NCI-H2029 treated with DMSO at 0.1 percent for 48 hours (cell line): ENCODE measurements around the gene INPP4B.

Source experiments
- DNase-seq: peaks from one replicate; lab custom pipeline; 2025; lab: John Stamatoyannopoulos, UW

The INPP4B gene

GRCh38 chr4:142579443-142579842, 266.7 kb downstream of the INPP4B start:
- no peak for DNase-seq

DNA sequence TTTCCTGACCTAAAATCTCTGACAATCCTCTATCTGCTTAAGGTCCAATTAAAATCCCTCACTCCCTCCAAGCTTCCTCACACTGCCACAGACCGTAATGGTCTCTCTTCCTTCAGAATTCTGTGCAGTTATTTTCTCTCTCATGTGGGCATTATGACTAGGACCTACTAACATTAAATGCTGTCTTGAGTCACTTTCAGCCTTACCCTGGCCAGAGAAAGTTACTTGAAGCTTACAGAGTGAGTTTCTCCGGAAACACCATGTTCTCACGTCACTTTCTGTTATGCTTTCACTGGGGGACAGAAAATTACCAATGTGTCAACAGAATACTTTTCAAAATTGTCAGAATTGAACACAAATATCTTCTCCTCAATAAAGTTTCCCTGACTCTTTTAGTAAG, 271.8 kb downstream of the INPP4B start:
- DNase-seq, result no peak

DNA sequence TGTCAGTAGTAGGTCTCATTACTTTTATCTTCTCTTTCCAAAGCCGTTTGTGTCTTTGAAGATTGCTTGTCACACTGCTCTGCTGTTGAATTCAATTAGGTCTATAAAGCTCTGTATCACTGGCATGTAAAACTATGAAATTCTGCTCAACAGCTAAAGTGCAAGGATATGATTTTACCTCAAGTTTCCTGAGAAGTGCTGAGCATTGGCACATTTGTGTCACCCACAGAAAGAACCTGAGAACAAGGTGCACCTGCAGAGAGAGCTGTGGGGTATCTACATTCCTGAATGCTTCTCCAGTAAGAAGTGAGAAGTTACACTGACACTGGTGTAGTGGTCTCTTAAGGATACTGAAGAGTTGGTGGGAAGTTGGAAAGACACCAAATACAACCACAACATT, 274.0 kb downstream of the INPP4B start:
- DNase-seq, result no peak

DNA sequence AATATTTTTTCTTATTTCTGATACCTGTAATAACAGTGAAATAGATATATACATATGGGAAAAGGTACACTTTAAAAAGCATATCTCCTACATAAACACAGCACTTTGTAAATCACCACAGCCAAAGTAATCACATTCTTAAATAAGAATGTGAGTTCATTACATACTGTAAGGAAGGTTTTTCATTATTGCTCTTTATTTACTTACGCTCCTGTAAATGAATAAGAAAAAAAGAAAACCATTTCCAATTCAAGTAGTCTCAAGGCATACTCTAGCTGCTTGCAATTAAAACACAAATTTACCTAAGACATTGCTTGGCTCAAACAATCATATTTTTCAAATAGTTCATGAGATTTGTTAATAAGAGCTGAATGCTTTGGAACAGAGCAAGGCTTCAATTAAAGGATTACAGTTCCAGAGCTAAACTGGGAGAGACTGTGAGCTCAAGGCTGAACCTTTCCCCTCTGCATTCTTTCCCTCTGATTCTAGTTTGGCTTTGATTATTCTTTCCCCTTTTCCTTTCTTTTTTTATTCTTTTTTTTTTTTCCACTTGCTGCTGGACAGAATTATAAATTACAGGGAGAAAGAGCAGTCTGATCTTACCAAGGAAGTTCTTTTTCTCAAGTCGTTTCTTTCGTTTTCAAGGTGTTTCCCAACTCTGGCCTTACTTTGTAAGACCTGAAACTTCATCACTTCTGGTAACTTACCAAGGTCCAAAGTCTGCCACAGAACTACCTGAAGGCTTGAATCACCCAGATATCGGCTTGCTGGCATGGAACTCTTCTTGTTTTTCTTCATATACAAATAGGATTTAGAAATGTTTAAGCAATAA, 278.3 kb downstream of the INPP4B start:
- peak; percentile 34 for DNase-seq

- peak; percentile 70 for DNase-seq
Measured at GRCh38 chr4:142567199-142567598, 278.9 kb downstream of the INPP4B start.

- DNase-seq, result peak; percentile 70
Measured at GRCh38 chr4:142566777-142567176, 279.3 kb downstream of the INPP4B start.

DNA sequence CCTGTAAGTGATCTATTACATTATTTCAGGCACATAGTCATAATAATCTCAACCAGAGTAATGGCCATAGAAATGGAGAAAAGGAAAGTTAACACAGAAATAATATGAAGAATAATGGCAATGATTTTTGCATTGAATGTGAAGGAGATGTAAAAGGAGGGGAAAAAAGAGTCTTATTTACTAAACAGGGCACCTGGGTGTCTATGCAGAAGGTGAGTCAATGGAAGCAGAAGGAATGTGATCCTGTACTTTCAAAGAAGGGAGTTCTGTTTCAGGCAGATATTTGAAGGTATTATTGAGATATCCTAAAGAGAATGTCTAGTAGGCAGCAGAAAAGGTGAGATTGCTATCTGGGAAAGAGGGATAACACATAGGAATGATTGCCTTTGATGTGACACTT, 279.9 kb downstream of the INPP4B start:
- peak; percentile 59 for DNase-seq

GRCh38 chr4:142565771-142566170, 280.3 kb downstream of the INPP4B start:
- DNase-seq, result peak; percentile 68

DNA sequence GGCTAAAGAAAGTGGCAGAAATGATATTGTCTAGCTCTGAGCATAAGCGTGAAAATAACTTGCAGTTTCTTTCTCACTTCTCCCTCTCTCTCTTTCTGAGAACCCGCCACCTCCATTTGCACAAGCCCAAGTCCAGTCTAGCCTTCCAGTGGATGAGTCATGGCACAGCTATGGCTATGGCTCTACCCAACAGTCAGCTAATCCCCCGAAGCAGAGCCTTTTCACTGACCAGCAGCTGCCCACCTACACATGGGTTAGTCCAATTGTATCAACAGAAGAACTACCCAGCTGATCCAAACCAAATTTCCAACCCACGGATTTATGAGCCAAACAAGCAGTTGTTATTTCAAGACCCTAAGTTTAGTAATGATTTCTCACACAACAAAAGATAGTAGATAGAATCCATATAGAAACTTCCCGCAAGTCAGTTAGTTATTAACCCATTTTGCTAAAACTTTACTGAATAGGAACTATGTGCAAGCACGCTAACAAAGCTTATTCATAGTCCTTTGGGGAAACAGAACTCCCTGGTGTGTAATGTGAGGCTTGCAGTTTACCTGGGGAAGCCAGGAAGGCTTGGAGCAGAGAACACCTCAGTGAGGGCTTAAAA, 282.3 kb downstream of the INPP4B start:
- DNase-seq, result no peak

- no peak for DNase-seq
Measured at GRCh38 chr4:142559986-142560385, 286.1 kb downstream of the INPP4B start.

GRCh38 chr4:142558851-142559250, 287.2 kb downstream of the INPP4B start:
- no peak for DNase-seq

DNA sequence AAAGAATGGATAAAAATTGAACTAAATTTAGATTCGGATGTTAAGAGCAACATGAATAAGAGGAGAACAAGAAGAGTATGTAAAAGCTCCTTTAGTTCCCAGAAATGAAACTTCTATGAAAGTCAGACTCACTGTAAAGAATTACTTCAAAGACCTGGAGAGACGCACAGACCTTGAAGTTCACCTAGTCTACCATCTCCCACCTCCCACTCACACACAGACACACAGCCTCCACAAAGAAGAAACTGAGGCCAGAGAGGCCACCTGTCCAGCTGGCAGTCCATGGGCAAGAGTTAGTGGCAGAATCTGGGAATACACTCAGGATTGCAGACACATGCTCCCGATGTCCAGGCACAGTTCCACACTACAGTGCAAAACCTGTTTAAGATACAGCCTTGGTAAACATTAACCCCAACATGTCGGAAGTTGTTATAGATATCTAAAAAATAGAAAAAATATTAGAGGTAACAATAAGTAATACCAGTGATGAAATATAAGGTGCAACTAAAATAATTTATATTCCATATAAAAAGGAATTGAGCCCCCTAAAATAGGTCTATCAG, 288.8 kb downstream of the INPP4B start:
- no peak for DNase-seq

DNA sequence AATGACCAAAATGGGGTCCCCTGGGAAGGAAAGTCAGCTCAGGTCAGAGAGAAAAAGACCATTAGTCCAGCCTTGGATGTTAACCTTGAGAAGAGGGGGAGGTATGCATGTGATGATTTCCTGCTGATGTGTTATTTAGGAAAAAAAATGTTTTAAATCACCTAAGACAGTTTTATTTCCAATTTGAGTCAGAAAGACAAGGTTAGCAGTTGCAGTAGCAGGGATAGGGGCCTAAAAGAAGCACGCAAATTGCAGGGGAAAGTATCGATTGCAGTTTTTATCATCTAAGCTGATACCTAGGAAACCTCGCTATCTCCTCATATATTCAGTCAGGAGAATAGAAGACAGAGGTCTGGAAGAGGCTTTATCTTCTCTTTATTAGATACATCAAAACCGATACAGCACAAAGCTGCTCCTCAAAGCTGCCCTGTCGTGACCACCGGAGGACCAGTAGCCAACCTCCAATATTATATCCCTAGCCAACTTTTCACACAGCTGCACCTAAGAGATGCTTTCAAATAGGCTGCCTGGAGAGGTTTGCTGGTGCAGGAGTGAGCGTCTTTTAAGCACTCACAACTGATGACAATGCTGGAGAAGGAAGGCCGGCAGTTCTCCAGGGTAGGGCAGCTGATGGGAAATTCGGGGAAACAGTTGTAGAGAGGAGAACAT, 289.4 kb downstream of the INPP4B start:
- no peak for DNase-seq

DNA sequence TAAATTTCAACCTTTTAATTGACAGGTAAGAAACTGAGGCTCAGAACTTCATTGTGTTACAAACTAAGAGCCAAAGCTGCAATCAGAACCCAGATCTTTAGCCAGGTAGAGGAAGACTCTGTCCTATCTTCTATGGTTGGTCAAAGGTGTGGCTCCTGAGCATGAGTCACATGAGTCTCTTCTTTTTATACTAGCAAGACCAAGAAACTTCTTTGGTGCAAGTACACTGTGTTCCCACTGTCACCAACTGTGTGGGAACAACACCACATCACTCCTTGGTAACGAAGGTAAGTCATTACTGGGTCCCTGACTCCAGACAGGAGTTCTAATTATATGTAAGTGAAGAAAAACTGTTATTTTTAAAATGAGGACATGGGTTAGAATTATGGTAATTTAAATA, 290.1 kb downstream of the INPP4B start:
- no peak for DNase-seq

- DNase-seq, result no peak
Measured at GRCh38 chr4:142554412-142554811, 291.7 kb downstream of the INPP4B start.

DNA sequence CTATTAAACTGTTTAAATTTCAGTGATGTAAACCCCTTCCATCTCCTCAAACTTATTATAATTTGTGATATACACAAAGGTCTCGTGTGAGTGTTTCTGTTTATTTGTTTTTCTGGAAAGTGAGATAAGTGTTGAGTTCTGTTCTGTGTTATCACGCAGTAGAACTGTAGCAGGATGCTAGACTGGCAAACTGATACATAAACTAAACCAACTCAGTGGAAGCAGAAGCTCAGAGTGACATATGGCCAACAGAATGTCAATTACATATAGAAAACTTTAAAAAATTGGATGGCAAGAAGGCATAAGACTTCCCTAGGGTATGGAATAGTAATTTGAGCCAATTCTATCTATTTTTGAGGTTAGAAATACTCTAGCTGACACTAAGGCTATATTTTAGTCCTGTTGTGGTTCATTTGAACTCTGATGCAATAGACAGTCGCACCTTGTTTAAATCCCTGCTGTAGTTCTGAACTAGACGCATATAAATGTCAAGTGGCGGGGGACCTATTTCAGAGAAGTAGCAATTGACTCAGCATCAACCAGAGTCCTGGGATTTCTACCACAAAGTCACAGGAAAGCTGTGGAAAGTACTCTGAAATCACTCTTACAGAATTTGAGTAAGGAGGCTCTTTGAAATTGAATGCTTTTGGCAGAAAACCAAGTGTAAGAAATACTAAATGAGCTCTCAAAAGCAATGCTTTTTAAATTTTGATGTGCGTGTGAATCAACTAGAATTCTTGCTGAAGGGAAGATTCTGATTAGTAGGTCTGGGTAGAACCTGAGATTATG, 294.4 kb downstream of the INPP4B start:
- no peak for DNase-seq

GRCh38 chr4:142550965-142551364, 295.1 kb downstream of the INPP4B start:
- peak; percentile 88 for DNase-seq

DNA sequence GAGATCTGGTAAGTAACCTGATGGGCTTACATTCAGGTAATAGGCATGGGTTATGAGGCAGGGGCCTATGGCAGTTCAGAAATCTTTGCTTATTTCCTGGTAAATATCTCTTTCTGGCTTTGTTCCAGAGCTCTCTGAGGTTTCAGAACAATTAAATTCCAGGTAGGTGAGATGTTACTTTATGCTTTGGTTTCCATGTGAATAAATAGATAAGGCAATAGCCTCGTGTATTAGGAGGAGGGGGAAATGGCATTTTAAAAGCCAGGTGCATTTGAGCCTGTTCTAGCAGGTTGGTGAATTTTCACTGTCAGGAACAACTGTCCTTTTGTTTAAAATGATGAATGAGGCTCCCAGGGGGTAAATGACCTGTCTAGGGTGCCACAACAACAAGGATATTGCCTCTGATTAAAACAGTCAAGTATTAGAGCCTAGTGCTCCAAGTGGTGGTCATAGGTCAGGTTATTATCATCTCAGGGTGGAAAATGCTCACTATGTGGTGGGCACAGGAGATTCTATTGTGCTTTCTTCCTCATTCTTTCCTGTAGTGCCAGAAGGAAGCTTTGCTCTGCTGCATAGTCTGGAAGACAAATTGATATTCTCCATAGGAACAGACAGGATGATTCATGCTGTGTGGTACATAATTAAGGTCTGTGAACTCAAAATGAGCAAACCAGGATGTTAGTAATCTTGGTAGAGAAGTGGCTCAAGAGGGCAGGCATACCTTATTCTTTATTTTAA, 296.2 kb downstream of the INPP4B start:
- peak; percentile 96 for DNase-seq

DNA sequence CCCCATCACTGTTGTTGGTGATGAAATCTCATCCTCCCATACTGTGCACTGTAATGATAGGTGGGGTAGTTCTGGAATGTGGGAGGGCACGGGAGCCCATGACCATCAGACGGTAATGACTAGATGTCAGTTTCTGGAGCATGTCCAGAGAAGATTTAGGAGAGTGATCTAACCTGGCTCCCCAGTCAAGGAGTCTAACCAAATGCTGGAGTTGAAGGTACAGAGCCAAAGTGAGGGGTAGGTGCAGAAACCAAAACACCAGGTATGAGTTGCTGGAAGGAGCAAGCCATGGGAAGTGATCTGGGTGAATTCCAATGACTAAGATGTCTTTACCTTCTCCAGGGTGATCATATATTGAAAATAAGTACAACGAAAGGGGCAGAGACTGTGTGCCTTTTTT, 296.9 kb downstream of the INPP4B start:
- DNase-seq, result no peak

- DNase-seq, result no peak
Measured at GRCh38 chr4:142548491-142548890, 297.6 kb downstream of the INPP4B start.

- DNase-seq, result no peak
Measured at GRCh38 chr4:142547974-142548373, 298.1 kb downstream of the INPP4B start.
